Neural crest cell (in vitro differentiated cells): ENCODE results near the gene WFS1. TPM values are rescaled to one million over a fixed set of nuclear protein-coding genes. Genes with fewer than 3 reads are reported as not detected.

ENCODE experiments used
- DNase-seq: peaks from one replicate; pipeline ENCODE4 v3.0.0; 2021; ENCODE audit warnings: low read depth, mixed read lengths, low spot score
- H3K27ac Mint-ChIP-seq: one replicate; pipeline ENCODE4 v1.8.0; 2021; ENCODE audit warnings: mild to moderate bottlenecking, mixed read lengths; ENCODE audit not compliant: unreplicated experiment
- H3K27me3 Mint-ChIP-seq: 2 replicates; pipeline ENCODE4 v1.8.0; 2021; ENCODE audit warnings: low read depth, mild to moderate bottlenecking, mixed read lengths
- H3K36me3 Mint-ChIP-seq: 2 replicates; pipeline ENCODE4 v1.8.0; 2021; ENCODE audit warnings: low read depth, mild to moderate bottlenecking, mixed read lengths
- H3K4me1 Mint-ChIP-seq: 2 replicates; pipeline ENCODE4 v1.8.0; 2021; ENCODE audit warnings: mixed read lengths
- H3K4me3 Mint-ChIP-seq: one replicate; pipeline ENCODE4 v1.8.0; 2021; ENCODE audit warnings: mild to moderate bottlenecking, mixed read lengths
- H3K9me3 Mint-ChIP-seq: 2 replicates; pipeline ENCODE4 v1.8.0; 2021; ENCODE audit warnings: mixed read lengths
- total RNA-seq: library from RNA; stranded (reverse); gene quantifications from 2 replicates; pipeline ENCODE4 v1.2.1, GENCODE V29; 2021
- TF ChIP-seq, protein P1 (sequence below): fragments of 200-600 bp; sonication (generic); conservative IDR thresholded peaks from 2 replicates; pipeline ENCODE4 v1.5.0; 2021; ENCODE audit warnings: antibody characterized with exemption, mild to moderate bottlenecking

WFS1 gene
- total RNA-seq, 1 donor from 2014 or later: 24.8 TPM

- Mint-ChIP-seq H3K36me3 (no peaks in the 10 kb centered on the region), H3K27ac (no peak overlapping the region), H3K9me3 (peaks cover 3% of the 10 kb centered on the region), H3K27me3 (peaks cover 2% of the 10 kb centered on the region), H3K4me1 (peaks cover 4% of the 10 kb centered on the region), H3K4me3 (no peak overlapping the region)
- TF ChIP-seq, protein P1, sequence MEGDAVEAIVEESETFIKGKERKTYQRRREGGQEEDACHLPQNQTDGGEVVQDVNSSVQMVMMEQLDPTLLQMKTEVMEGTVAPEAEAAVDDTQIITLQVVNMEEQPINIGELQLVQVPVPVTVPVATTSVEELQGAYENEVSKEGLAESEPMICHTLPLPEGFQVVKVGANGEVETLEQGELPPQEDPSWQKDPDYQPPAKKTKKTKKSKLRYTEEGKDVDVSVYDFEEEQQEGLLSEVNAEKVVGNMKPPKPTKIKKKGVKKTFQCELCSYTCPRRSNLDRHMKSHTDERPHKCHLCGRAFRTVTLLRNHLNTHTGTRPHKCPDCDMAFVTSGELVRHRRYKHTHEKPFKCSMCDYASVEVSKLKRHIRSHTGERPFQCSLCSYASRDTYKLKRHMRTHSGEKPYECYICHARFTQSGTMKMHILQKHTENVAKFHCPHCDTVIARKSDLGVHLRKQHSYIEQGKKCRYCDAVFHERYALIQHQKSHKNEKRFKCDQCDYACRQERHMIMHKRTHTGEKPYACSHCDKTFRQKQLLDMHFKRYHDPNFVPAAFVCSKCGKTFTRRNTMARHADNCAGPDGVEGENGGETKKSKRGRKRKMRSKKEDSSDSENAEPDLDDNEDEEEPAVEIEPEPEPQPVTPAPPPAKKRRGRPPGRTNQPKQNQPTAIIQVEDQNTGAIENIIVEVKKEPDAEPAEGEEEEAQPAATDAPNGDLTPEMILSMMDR: no peak
- no peak for DNase-seq
Measured at GRCh38 chr4:6321361-6321760, 51.7 kb downstream of the WFS1 start.

- no peak for DNase-seq
- Mint-ChIP-seq H3K9me3 (peaks cover 3% of the 10 kb centered on the region), H3K27me3 (peaks cover 2% of the 10 kb centered on the region), H3K4me1 (peaks cover 4% of the 10 kb centered on the region), H3K27ac (no peak overlapping the region), H3K36me3 (no peaks in the 10 kb centered on the region), H3K4me3 (no peak overlapping the region)
- TF ChIP-seq, protein P1: no peak
Measured at GRCh38 chr4:6322067-6322760, 52.6 kb downstream of the WFS1 start.

GRCh38 chr4:6322761-6323566, 53.3 kb downstream of the WFS1 start:
- H3K27ac Mint-ChIP-seq: no peak overlapping the region
- no peak for DNase-seq
- peaks cover 4% of the 10 kb centered on the region for H3K4me1 Mint-ChIP-seq
- TF ChIP-seq, protein P1: no peak
- peaks cover 3% of the 10 kb centered on the region for H3K9me3 Mint-ChIP-seq
- H3K4me3 Mint-ChIP-seq: no peak overlapping the region
- H3K36me3 Mint-ChIP-seq: no peaks in the 10 kb centered on the region
- H3K27me3 Mint-ChIP-seq: peaks cover 6% of the 10 kb centered on the region

DNA sequence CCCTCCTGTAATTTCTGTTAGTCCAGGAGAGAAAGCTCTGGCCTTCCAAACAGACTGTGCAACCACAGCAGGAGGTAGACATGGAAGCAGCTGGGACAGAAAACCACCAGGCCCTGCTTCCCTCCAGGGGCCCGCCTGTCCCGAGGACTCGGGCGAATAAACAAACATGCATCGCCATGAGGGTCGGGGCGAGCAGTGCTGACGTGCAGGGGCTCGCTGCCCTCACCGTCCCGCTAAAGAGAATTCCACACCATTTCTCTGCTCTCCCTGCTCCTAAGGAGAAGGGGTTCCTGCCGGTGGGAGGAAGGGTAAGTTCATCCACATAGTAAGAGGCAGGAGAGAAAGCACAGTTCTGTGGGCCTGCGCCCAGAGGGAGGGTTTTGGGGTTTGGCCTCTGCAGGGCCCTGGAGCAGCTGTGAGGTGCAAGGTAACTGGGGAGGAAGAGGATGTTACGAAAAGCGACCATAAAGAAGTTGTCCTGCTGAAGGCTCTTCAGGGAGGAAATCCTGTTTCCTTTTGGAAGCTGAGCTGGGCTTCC, 54.9 kb downstream of the WFS1 start:
- Mint-ChIP-seq H3K4me1 (peaks cover 4% of the 10 kb centered on the region), H3K27ac (no peak overlapping the region), H3K4me3 (no peak overlapping the region), H3K9me3 (peaks cover 3% of the 10 kb centered on the region), H3K36me3 (no peaks in the 10 kb centered on the region), H3K27me3 (peaks cover 15% of the 10 kb centered on the region)
- DNase-seq: no peak
- TF ChIP-seq, protein P1: no peak

DNA sequence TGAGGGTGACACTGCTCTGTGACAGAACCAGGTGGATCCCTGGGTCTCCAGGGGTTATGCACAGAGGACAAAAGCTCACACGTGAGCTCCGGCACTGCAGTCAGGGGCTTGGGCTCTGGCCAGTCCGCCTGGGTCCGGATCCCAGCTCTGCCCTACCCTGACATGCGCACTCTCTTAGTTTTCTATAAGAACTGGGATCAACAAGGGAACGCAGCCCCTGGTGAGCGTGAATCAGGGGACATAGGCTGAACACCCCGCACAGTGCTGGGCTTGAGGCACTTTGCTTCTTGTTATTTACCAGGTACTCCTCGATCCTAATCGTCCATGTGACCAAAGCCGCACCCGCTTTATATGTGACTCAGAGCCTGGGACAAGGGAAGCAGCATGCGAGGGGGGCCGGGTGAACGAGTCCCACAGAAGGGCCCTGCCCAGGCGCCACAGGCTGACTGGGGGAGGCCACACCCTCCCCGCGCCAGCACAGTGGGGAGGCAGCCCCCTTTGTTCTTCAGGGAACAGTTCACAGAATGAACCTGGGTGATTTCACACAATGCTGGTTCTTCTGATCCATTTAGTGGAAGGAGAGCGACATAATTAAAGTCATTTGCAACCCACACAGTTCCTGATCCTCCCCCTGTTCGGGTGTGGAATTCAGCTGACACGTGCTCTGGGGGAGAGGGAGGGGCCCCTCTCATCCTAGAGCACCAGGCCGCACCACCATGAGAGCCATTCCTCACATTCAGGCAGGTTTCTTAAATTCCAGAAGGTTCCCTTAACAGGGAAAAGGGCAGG, 55.5 kb downstream of the WFS1 start:
- Mint-ChIP-seq H3K4me3 (no peak overlapping the region), H3K27me3 (peaks cover 19% of the 10 kb centered on the region), H3K9me3 (peaks cover 3% of the 10 kb centered on the region), H3K36me3 (no peaks in the 10 kb centered on the region), H3K4me1 (peaks cover 4% of the 10 kb centered on the region), H3K27ac (no peak overlapping the region)
- TF ChIP-seq, protein P1: no peak
- DNase-seq: no peak
